ENCODE measurements around the gene CATSPER2.
"Not testable (repeated sequence)": the region's sequence is repeated elsewhere in the genome, so short reads cannot be mapped to it uniquely, and the experiment has no call there.

The CATSPER2 gene

GRCh38 chr15:43625106-43625505 is 23.5 kb downstream of the CATSPER2 start:
- H3K9me3 Mint-ChIP-seq: no peaks in the 10 kb centered on the region
- no peaks in the 10 kb centered on the region for H3K4me1 Mint-ChIP-seq
- H3K4me3 Mint-ChIP-seq: no peak overlapping the region
- H3K36me3 Mint-ChIP-seq (ENCODE audit: low read depth): no peaks in the 10 kb centered on the region
- peaks cover 6% of the 10 kb centered on the region for H3K27me3 Mint-ChIP-seq (ENCODE audit: low read depth, poor library complexity)
- peak overlapping the region; percentile 27 for H3K27ac Mint-ChIP-seq
- TF ChIP-seq CTCF (IDR thresholded peaks at IDR 0.05): no peak
- no peak for DNase-seq

GRCh38 chr15:43622068-43622799 is 26.4 kb downstream of the CATSPER2 start:
- H3K4me3 Mint-ChIP-seq; H3K4me1 Mint-ChIP-seq; DNase-seq; H3K9me3 Mint-ChIP-seq; H3K36me3 Mint-ChIP-seq (ENCODE audit: low read depth); H3K27ac Mint-ChIP-seq: not testable (repeated sequence)
- H3K27me3 Mint-ChIP-seq (ENCODE audit: low read depth, poor library complexity): peaks cover 14% of the 10 kb centered on the region

- H3K27ac Mint-ChIP-seq; H3K9me3 Mint-ChIP-seq; H3K4me3 Mint-ChIP-seq; DNase-seq; H3K4me1 Mint-ChIP-seq; H3K36me3 Mint-ChIP-seq (ENCODE audit: low read depth): not testable (repeated sequence)
- peaks cover 11% of the 10 kb centered on the region for H3K27me3 Mint-ChIP-seq (ENCODE audit: low read depth, poor library complexity)
These were observed 29.9 kb downstream of the CATSPER2 start, which contains the start of gene STRC for GRCh38 chr15:43618700-43619099. Gene STRC, minus strand, starts transcription at chr15:43618800. Its CDS starts 78 bp downstream, at chr15:43618722.

GRCh38 chr15:43617750-43618149 is 30.9 kb downstream of the CATSPER2 start:
- not testable (repeated sequence) for H3K4me3 Mint-ChIP-seq; H3K36me3 Mint-ChIP-seq (ENCODE audit: low read depth); H3K4me1 Mint-ChIP-seq; H3K9me3 Mint-ChIP-seq; H3K27ac Mint-ChIP-seq; DNase-seq
- peaks cover 11% of the 10 kb centered on the region for H3K27me3 Mint-ChIP-seq (ENCODE audit: low read depth, poor library complexity)

- not testable (repeated sequence) for H3K36me3 Mint-ChIP-seq (ENCODE audit: low read depth); H3K27ac Mint-ChIP-seq; H3K9me3 Mint-ChIP-seq; H3K4me1 Mint-ChIP-seq; DNase-seq; H3K4me3 Mint-ChIP-seq
- H3K27me3 Mint-ChIP-seq (ENCODE audit: low read depth, poor library complexity): peaks cover 17% of the 10 kb centered on the region
These were observed 46.4 kb downstream of the CATSPER2 start for GRCh38 chr15:43602233-43602632.

- H3K27me3 Mint-ChIP-seq (ENCODE audit: low read depth, poor library complexity): peaks cover 22% of the 10 kb centered on the region
- not testable (repeated sequence) for H3K27ac Mint-ChIP-seq; H3K36me3 Mint-ChIP-seq (ENCODE audit: low read depth); H3K4me1 Mint-ChIP-seq; H3K9me3 Mint-ChIP-seq; DNase-seq; H3K4me3 Mint-ChIP-seq
These were observed 48.4 kb downstream of the CATSPER2 start for GRCh38 chr15:43600200-43600599.

- not testable (repeated sequence) for DNase-seq; H3K4me1 Mint-ChIP-seq; H3K9me3 Mint-ChIP-seq; H3K27ac Mint-ChIP-seq; H3K36me3 Mint-ChIP-seq (ENCODE audit: low read depth); H3K4me3 Mint-ChIP-seq
- H3K27me3 Mint-ChIP-seq (ENCODE audit: low read depth, poor library complexity): peaks cover 22% of the 10 kb centered on the region
These were observed 49.5 kb downstream of the CATSPER2 start for GRCh38 chr15:43599131-43599530.

GRCh38 chr15:43593328-43594190 is 55.1 kb downstream of the CATSPER2 start, which contains the start of gene CKMT1B:
Gene CKMT1B, plus strand, starts transcription at chr15:43594027. Its CDS starts 192 bp downstream, at chr15:43594219.
- not testable (repeated sequence) for DNase-seq; H3K36me3 Mint-ChIP-seq (ENCODE audit: low read depth); H3K4me3 Mint-ChIP-seq; H3K27me3 Mint-ChIP-seq (ENCODE audit: low read depth, poor library complexity); H3K9me3 Mint-ChIP-seq; H3K4me1 Mint-ChIP-seq; H3K27ac Mint-ChIP-seq

- not testable (repeated sequence) for H3K9me3 Mint-ChIP-seq; DNase-seq; H3K36me3 Mint-ChIP-seq (ENCODE audit: low read depth); H3K27me3 Mint-ChIP-seq (ENCODE audit: low read depth, poor library complexity); H3K4me3 Mint-ChIP-seq; H3K27ac Mint-ChIP-seq; H3K4me1 Mint-ChIP-seq
These were observed 55.8 kb downstream of the CATSPER2 start for GRCh38 chr15:43592841-43593240.

- H3K36me3 Mint-ChIP-seq (ENCODE audit: low read depth); H3K4me1 Mint-ChIP-seq; DNase-seq; H3K9me3 Mint-ChIP-seq; H3K27me3 Mint-ChIP-seq (ENCODE audit: low read depth, poor library complexity); H3K4me3 Mint-ChIP-seq; H3K27ac Mint-ChIP-seq: not testable (repeated sequence)
These were observed 58.7 kb downstream of the CATSPER2 start, which contains the start of gene PPIP5K1 for GRCh38 chr15:43589778-43590466. Gene PPIP5K1, minus strand, starts transcription at chr15:43590208. Its CDS starts 5,704 bp downstream, at chr15:43584504.
